Psoas muscle (tissue), 8 donors: ENCODE data around the gene REST. TPM values are rescaled to one million over a fixed set of nuclear protein-coding genes. Genes with fewer than 3 reads are reported as not detected.

Experiments
- ATAC-seq, 4 donors: fragments of 200-7000 bp; cut with Tn5 transposase; one replicate each; pipeline ENCODE4 v1.9.1; 2020; ENCODE audit warnings: moderate library complexity in 3 of 4, mild to moderate bottlenecking in 2 of 4
- DNase-seq, 2 donors: peaks; one replicate each; pipeline ENCODE4 v3.0.0-alpha.2; 2020
- H3K27ac ChIP-seq: fragments of 200-600 bp; one replicate; pipeline ENCODE4 v1.8.0; 2022
- H3K27me3 ChIP-seq, 3 donors: fragments of 200-600 bp in 1 of 3; one replicate each; pipeline versions ENCODE4 v1.6.1 to v1.8.0; 2013 to 2022; ENCODE audit warnings: low read length in 2 of 3, mild to moderate bottlenecking in 2 of 3, moderate library complexity in 1 of 3; ENCODE audit not compliant: insufficient read depth in 3 of 3
- H3K36me3 ChIP-seq, 2 donors: fragments of 200-600 bp in 1 of 2; one replicate each; pipeline versions ENCODE4 v1.6.1 to v1.8.0; 2013 to 2022; ENCODE audit warnings: low read depth in 1 of 2, mild to moderate bottlenecking in 1 of 2, moderate library complexity in 1 of 2; ENCODE audit not compliant: insufficient read depth in 1 of 2
- H3K4me1 ChIP-seq: fragments of 200-600 bp; one replicate; pipeline ENCODE4 v1.8.0; 2022
- H3K4me3 ChIP-seq: fragments of 200-600 bp; one replicate; pipeline ENCODE4 v1.8.0; 2022; ENCODE audit warnings: mild to moderate bottlenecking
- H3K9me3 ChIP-seq: fragments of 200-600 bp; one replicate; pipeline ENCODE4 v1.8.0; 2022
- CTCF ChIP-seq: fragments of 200-600 bp; IDR thresholded peaks from one replicate; pipeline ENCODE4 v1.8.0; 2022; ENCODE audit warnings: antibody characterized with exemption
- WGBS, 3 donors: extraction: QIAGEN DNeasy Blood & Tissue Kit; methylation state at CpG; one replicate each; pipeline versions ENCODE4 v1.1.6 to v1.1.7; 2013; 5-methylcytosine and 5-hydroxymethylcytosine counted together
- intact Hi-C, 2 donors: fragments of 100-400 bp; cut with DNase I; formaldehyde crosslinking; loops; one replicate each; pipeline versions ENCODE4 v1.11.0 to v1.14.2; 2022
- polyA plus RNA-seq, 3 donors: library from polyadenylated mRNA; stranded (reverse); fragments of 200-250 nt; gene quantifications; one replicate each; pipeline ENCODE4 v1.2.3, GENCODE V29; 2013
- total RNA-seq, 4 donors: library from RNA; stranded (reverse); fragmentation: NEBNext Ultra II Directional in 2 of 4; extraction: Animal tissue kit (Norgen Biotek cat#: 25700) in 2 of 4; gene quantifications; one replicate each; pipeline versions ENCODE4 v1.2.1 to v1.2.4, GENCODE V29; 2021 to 2023
- donor health status: healthy with polysubstance abuse.
- donor health status: DM: no; HTN: no; CAD: no; lungs with moderate emphysema.
- donor health status: Bipolar disorder and iron deficiency.
- donor health status: healthy.
- donor health status: DM: yes; HTN: yes; CAD: no.
- donor health status: DM: no; HTN: no; CAD: no.
- donor health status: DM: no; HTN: no; CAD: no.
- donor health status: DM: yes; HTN: yes; CAD: no.

Gene REST
- total and polyA plus RNA-seq, 7 donors, result 2.5 to 21.4 (median 13.5) TPM

DNA sequence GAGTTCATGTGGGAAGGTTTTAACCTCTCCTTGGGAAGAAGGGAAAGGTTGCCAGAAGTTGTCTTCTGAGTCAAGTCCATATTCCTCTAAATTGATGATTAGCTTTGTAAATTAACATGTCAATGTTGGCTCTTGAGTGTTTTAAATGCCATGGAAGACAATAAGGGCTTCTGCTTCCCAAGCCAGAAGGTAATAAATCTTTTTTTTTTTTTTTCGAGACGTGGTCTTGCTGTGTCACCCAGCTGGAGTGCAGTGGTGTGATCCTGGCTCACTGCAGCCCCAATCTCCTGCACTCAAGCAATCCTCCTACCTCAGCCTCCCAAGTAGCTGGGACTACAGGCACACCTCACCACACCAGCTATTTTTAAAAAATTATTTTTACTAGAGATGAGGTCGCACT, 5.0 kb upstream of the REST start:
- Histone ChIP-seq H3K9me3 (no peaks in the 10 kb centered on the region), H3K27ac (no peak overlapping the region), H3K4me1 (no peaks in the 10 kb centered on the region), H3K27me3 (no peaks in the 10 kb centered on the region), H3K36me3 (no peaks in the 10 kb centered on the region), H3K4me3 (no peak overlapping the region)
- ATAC-seq (no peak), DNase-seq (no peak)
- intact Hi-C loops, result no loop called here
- TF ChIP-seq CTCF, result no peak
- WGBS, 3 donors, result 57 to 67% (median 57%) methylated on average over 3 of the region's 3 CpGs

DNA sequence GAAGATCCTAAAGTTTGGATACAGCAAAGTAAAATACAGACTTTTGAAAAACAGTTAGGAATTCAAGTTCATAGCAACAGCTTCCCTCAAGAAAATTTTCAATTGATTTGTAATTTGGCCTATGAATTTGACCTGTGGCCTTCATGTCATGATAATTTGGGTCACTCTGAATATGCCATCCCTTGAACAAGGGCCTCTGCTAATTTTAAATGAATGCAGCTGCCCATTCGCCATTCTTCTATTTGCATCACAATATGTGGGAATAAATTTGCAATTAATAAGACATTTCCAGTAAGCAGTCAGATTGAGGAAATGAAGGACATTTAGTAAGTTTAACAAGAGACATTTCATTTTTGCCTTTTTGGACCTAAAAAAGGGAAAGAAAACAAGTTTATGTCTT, 1.9 kb upstream of the REST start:
- Histone ChIP-seq H3K27me3 (no peaks in the 10 kb centered on the region), H3K4me1 (peaks cover 13% of the 10 kb centered on the region), H3K27ac (no peak overlapping the region), H3K9me3 (no peaks in the 10 kb centered on the region), H3K36me3 (no peaks in the 10 kb centered on the region), H3K4me3 (no peak overlapping the region)
- TF ChIP-seq CTCF, result no peak
- intact Hi-C loops, result loop anchor here in 1 of 2 donors (5.0 kb wide), 3 partner anchors 52 to 468 kb away; partner anchors contain the start of genes NOA1, PAICS, POLR2B and PPAT
- no peak for ATAC-seq
- 40 to 95% (median 94%) methylated on average over 1 of the region's 1 CpG for WGBS, 3 donors
- DNase-seq, result no peak

DNA sequence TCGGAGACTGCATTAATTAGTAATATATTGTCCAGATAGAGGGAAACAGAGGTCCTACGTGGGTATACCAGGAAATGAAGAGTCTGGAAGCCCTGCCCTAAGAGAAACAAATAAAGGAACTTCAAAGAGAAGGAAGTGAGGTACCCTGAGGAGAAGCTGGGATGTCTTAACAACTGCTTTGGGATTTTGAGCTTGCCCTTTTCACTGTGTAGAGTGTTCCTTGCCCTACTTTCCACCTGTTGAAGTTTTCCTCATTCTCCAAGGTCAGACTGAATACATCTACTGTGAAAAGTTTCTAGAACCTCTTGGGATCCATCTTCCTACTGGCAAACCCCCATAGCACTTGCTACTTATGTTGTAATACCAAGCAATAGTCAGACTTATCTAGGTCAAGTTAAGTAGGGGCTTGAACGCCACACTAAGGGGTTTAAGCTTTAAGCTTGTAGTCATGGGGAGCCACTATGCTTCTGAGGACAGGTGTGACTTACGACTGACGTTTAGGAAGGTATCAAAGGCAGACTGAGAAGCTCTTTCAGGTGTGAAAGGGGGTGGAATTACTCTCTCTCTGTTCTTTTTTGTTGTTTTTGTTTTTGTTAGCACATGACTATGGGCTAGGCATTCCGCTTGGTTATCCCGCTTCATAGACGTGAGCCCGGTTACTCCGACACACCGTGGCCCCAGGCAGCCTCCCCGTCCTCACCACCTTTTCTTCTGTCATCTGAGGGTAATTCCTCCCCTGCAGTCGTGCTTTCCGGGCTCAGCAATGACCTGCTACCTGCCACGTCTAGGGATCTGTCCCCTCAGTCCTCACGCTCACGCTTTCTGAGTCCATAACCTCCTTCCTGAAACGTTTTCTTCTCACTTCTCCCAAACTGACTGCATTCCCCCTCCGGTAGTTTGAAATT, 959 bp upstream of the REST start:
- peaks cover 0 to 7% of the 10 kb centered on the region in 2 donors for H3K36me3 ChIP-seq
- no peaks in the 10 kb centered on the region for H3K9me3 ChIP-seq
- WGBS, 3 donors, result 29 to 37% (median 32%) methylated on average over 19 of the region's 19 CpGs
- H3K27me3 ChIP-seq, result no peaks in the 10 kb centered on the region
- ATAC-seq (peak in 1 of 4 donors; percentile 10), DNase-seq (no peak)
- peak overlapping the region; percentile 91 for H3K27ac ChIP-seq
- H3K4me1 ChIP-seq, result peaks cover 22% of the 10 kb centered on the region
- no peak for TF ChIP-seq CTCF
- H3K4me3 ChIP-seq, result peak overlapping the region; percentile 96
- intact Hi-C loops, result loop anchor here in 1 of 2 donors (5.0 kb wide), 3 partner anchors 51 to 469 kb away; partner anchors contain the start of genes NOA1, PAICS, POLR2B and PPAT

DNA sequence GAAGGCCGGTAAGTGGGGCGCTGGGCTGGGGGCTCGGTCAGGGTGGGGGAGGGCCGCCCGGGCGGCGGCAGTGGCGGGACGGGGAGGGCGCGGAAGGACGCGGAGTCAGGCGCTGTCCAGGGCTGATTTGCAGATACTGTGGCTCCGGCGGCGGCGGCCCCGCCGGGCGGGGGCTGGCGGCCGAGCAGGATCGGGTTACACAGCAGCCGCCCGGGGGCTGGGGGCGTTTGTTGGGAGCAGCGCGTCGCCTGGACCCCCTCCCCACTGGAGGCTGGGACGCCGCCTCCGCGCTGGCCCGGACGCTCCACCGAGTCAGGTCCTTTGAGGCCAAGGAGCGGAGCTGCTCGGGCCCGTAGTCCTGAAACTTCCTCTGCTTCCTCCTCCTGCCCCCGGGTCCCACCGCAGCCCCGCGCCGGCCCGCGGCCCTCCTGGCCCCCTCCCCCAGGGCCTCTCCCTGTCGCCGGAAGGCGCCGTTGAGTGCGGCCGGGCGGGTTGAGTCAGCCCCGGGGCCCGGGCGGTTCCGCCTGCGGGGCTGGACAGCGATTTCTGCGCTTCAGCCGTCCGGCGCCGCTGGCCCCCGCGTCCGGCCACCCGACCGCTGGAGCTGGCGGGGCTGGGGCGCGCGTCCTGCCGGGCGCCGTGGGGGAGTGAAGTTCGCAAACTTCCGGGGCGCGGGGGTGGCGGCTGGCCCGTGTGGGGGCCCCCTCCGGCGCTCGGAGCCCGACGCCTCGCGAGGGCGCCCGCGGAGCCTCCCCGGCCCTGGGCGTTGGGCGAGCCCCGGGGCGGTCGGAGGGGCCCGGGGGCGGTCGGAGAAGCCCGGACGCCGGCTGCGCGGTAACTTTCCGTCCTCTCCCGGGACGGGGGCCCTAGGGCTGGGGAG, 746 bp downstream of the REST start:
- WGBS, 3 donors, result 0 to 1% (median 1%) methylated on average over 54 to 110 of the region's 110 CpGs
- Histone ChIP-seq H3K4me3 (peak overlapping the region; percentile 96), H3K27me3 (no peaks in the 10 kb centered on the region), H3K27ac (peak overlapping the region; percentile 91), H3K9me3 (no peaks in the 10 kb centered on the region), H3K4me1 (peaks cover 26% of the 10 kb centered on the region), H3K36me3 (peaks cover 0 to 7% of the 10 kb centered on the region in 2 donors)
- ATAC-seq (peak; percentile 73 to 80 (median 78)), DNase-seq (peak; percentile 70 to 77)
- intact Hi-C loops, result loop anchor here in 1 of 2 donors (5.0 kb wide), 3 partner anchors 49 to 471 kb away; partner anchors contain the start of genes NOA1, PAICS, POLR2B and PPAT
- TF ChIP-seq CTCF, result no peak
